GM18951 (cell line): ENCODE measurements around the gene CDK5.
"Not testable (repeated sequence)": the region's sequence is repeated elsewhere in the genome, so short reads cannot be mapped to it uniquely, and the experiment has no call there.

Experiments used
- POLR2A ChIP-seq: IDR thresholded peaks from 4 replicates; pipeline ENCODE4 v1.6.1; 2011; ENCODE audit warnings: mild to moderate bottlenecking; ENCODE audit not compliant: insufficient read length, insufficient read depth; ENCODE audit errors: extremely low read depth
- in situ Hi-C: fragments of 300-500 bp; cut with MboI; formaldehyde crosslinking; loops from one replicate; pipeline ENCODE4 v1.12.0; 2022; ENCODE audit warnings: low sequenced_read_pairs, mixed read lengths, inconsistent platforms; ENCODE audit not compliant: unreplicated experiment

Gene CDK5

DNA sequence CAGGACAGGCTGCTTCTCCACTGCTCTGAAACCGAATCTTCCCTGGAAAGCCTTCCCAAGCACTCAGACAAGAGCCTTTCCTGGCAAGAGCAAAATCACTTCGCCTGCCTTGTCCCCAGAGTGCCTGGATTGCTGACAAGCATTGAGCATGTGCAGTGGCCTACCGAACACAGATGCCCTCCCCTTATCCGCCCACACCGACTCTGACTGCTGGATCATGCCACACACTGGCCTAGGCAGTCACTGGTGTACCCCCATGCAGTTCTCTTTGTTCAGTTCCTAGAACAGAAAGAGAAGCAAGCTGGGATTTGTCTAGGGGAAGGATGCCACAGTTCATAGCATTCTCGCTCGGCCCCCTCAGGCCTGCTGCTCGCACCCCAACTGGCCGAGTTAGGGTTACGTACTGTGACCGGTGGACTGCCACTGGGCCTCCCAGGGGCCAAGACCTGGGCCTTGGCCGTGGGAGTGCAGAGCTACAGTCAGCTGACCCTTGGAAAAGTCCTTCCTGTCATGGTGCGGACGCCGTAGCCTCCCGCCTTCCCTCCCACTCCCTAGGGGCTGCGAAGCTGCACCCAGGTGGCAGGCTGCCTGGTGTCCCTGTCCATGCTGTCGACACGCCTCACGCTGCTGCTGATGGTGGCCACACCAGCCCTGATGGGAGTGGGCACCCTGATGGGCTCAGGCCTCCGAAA lies 22.5 kb downstream of the CDK5 start:
- in situ Hi-C loops: no loop called here
- TF ChIP-seq POLR2A: no peak

DNA sequence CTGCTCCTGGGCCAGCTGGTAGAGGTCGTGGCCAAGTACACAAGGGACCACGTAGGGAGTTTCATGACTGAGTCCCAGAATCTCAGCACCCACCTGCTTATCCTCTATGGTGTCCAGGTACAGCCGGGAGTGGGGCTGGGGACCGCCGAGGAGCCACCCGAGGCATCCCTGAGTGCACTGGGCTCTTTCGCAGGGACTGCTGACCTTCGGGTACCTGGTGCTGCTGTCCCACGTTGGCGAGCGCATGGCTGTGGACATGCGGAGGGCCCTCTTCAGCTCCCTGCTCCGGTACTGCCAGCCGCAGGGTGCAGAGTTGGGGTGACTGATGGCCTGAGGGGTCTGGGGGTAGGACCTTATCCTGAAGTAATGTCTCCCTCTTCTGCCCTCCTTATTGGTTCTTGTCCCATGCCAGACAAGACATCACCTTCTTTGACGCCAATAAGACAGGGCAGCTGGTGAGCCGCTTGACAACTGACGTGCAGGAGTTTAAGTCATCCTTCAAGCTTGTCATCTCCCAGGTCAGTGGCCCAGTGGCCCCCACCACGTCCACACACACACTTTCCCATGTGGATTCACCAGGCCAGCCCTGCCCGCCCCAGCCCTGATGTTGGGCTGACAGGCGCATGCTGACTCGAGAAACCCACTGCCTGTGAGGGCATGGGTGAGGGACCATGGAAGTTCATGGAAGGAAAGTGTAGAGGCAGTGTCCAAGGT lies 23.2 kb downstream of the CDK5 start:
- no peak for TF ChIP-seq POLR2A
- in situ Hi-C loops: no loop called here

- in situ Hi-C loops: no loop called here
- no peak for TF ChIP-seq POLR2A
Observed at GRCh38 chr7:151033864-151034249, 23.8 kb downstream of the CDK5 start.

GRCh38 chr7:151032936-151033863 lies 24.5 kb downstream of the CDK5 start:
- no peak for TF ChIP-seq POLR2A
- in situ Hi-C loops: no loop called here

DNA sequence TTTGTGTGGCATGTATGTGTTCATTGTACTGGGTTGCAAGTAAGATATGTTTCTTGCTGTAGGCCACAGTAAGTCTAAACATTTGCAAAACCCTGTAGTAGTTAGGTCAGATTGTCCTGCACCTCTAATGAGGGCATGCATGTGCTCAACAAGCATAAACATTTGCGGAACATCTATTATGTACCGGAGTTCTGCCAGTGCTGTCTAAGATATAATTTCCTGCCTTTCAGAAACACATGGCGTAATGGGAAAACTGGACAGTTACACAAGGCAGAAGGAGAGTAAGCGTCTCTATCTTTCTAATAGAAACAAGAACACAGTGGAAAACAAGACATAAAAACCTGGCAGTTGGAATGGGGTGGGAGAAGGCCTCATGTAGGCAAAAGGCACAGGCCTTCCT lies 26.7 kb downstream of the CDK5 start:
- in situ Hi-C loops: no loop called here
- no peak for TF ChIP-seq POLR2A

DNA sequence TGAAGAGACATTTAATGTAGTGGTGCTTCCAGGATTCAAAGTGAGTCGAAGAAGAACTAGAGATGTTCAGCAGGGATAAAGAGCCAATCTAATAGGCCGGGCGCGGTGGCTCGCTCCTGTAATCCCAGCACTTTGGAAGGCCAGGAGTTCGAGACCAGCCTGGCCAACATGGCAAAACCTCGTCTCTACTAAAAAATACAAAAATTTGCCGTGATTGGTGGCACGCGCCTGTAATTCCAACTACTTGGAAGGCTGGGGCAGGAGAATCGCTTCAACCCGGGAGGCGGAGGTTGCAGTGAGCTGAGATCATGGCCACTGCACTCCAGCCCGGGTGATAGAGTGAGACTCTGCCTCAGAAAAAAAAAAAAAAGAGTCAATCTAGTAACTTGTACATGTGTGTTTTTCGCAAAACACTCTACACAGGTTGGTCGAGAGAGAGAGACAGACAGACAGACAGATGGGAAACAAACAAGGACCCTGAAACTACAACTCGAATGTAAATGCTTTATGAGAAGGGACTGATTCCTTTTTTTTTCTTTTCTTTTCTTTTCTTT lies 28.7 kb downstream of the CDK5 start:
- TF ChIP-seq POLR2A: no peak

GRCh38 chr7:151028131-151028947 lies 29.4 kb downstream of the CDK5 start, which contains the start of gene ABCB8:
Gene ABCB8 (plus strand): TSS chr7:151028450. CDS start chr7:151028516, 66 bp downstream.
- in situ Hi-C loops: no loop called here
- TF ChIP-seq POLR2A: peak; percentile 73

More for the DNA sequence above, 28.7 kb downstream of the CDK5 start:
- in situ Hi-C loops: no loop called here

DNA sequence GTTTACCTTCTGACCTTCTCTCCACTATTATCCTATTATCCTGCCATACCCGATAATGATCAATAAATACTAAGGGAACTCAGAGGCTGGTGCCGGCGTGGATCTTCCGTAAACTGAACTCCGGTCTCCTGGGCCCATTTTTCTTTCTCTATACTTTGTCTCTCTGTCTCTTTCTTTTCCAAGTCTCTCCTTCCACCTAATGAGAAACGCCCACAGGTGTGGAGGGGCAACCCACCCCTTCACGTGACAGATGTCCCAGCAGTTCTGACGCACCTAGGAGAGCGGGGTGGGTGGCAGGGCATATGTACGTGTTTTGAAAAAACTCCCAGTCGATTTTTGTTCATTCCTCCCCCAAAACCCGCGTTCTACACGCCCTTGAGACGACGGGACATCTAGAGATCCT lies 30.0 kb downstream of the CDK5 start:
- in situ Hi-C loops: not testable (repeated sequence)

DNA sequence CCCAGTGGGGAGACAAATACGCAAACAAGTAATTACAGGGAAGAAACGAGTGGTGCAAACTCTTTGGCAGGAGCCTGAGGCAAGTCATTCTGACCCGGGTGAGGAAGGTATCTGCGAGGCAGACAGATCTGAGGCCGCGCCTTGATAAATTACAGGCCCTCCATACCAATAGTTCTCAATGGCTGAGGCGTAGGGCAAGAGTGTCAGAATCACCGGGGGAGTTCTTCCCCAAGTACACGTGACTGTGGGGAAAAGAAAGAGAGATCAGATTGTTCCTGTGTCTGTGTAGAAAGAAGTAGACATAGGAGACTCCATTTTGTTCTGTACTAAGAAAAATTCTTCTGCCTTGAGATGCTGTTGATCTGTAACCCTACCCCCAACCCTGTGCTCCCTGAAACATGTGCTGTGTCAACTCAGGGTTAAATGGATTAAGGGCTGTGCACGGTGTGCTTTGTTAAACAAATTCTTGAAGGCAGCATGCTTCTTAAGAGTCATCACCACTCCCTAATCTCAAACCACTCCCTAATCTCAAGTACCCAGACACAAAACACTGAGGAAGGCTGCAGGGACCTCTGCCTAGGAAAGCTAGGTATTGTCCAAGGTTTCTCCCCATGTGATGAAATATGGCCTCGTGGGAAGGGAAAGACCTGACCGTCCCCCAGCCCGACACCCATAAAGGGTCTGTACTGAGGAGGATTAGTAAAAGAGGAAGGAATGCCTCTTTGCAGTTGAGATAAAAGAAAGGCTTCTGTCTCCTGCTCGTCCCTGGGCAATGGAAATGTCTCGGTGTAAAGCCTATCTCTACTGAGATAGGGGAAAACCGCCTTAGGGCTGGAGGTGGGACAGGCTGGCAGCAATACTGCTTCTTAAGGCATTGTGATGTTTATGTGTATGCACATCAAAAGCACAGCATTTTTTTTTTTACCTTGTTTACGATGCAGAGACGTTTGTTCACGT lies 30.6 kb downstream of the CDK5 start:
- in situ Hi-C loops: not testable (repeated sequence)

DNA sequence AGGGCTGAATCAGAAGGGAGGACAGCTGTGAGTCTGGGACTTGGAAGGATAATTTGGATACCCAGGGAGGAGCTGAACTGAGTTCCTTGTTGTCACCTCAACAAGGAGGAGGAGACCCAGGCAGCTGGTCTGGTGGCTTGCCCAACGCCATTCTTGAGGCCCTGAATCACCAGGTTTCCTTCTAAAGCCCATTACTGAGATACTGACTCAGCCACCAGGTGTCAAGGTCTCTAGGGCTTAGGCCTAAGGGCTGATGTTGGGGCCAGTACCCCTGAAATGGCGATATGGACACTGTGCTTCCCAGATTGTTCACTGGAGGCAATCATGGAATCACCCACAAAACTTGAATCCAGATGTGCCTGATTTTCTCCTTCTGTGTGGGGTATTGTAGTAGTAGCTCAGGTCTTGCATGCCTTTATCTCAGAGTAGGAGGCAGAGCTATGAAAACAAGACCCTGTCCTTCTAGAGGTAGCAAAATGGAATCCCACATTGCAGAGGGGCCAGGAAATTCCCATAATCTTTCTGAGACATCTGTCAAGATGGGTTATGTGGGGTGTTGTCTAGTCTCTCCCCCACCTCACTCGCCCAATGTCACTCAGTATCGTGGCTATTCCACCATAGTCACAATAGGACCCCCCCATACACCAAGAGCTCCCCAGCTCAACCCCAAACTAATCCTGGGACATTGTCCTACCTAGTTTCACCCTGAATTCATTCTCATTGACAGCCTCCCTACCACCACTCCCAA lies 31.6 kb downstream of the CDK5 start:
- in situ Hi-C loops: no loop called here
- TF ChIP-seq POLR2A: no peak
